ENCODE data around the gene FMOD. TPM values are rescaled to one million over a fixed set of nuclear protein-coding genes. Genes with fewer than 3 reads are reported as not detected.
"Not testable (repeated sequence)": the region's sequence is repeated elsewhere in the genome, so short reads cannot be mapped to it uniquely, and the experiment has no call there.

FMOD gene
- total RNA-seq, 1 donor, result 0.86 TPM

DNA sequence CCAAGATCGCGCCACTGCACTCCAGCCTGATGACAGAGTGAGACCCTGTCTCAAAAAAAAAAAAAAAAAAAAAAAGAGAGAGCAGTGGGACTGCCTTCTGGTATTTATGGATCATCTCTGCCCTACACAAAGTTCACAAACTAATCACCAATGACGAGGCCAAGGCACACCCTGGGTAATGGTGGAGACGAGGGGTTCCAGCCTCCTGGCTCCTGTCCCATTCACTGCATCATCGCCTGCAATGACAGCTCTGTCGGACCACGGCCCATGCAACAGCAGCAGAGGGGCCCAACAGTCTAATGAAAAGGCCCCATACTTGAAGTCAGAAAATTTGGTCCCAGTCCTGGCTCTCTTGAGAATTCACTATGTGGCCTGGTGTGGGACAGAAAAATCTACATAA lies 48.5 kb downstream of the FMOD start:
- DNase-seq (ENCODE audit: low read depth), result no peak
- TF ChIP-seq, protein P1, sequence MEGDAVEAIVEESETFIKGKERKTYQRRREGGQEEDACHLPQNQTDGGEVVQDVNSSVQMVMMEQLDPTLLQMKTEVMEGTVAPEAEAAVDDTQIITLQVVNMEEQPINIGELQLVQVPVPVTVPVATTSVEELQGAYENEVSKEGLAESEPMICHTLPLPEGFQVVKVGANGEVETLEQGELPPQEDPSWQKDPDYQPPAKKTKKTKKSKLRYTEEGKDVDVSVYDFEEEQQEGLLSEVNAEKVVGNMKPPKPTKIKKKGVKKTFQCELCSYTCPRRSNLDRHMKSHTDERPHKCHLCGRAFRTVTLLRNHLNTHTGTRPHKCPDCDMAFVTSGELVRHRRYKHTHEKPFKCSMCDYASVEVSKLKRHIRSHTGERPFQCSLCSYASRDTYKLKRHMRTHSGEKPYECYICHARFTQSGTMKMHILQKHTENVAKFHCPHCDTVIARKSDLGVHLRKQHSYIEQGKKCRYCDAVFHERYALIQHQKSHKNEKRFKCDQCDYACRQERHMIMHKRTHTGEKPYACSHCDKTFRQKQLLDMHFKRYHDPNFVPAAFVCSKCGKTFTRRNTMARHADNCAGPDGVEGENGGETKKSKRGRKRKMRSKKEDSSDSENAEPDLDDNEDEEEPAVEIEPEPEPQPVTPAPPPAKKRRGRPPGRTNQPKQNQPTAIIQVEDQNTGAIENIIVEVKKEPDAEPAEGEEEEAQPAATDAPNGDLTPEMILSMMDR (IDR thresholded peaks at IDR 0.05; ENCODE audit: insufficient read depth, low read depth, low read length), result no peak

DNA sequence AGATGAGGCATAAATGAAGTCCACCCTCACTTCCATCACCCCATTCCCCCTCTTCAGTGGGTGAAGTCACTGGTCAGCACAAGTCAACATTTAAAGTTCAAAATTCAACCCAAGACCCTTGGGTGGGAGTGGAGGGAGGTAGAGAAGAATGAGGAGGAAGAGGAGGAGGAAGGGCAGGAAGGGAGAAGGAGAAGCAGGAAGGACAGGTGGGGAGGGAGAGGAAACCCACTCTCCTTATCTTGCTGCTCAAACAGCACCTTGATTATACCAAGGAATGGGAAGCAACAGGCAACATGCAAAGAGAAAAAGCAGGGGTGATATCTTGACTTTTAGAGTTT lies 49.6 kb downstream of the FMOD start:
- DNase-seq (ENCODE audit: low read depth), result no peak

More for the DNA sequence above, 48.5 kb downstream of the FMOD start:
- H3K4me3 ChIP-seq (ENCODE audit: low read depth, low read length), result no peak overlapping the region

DNA sequence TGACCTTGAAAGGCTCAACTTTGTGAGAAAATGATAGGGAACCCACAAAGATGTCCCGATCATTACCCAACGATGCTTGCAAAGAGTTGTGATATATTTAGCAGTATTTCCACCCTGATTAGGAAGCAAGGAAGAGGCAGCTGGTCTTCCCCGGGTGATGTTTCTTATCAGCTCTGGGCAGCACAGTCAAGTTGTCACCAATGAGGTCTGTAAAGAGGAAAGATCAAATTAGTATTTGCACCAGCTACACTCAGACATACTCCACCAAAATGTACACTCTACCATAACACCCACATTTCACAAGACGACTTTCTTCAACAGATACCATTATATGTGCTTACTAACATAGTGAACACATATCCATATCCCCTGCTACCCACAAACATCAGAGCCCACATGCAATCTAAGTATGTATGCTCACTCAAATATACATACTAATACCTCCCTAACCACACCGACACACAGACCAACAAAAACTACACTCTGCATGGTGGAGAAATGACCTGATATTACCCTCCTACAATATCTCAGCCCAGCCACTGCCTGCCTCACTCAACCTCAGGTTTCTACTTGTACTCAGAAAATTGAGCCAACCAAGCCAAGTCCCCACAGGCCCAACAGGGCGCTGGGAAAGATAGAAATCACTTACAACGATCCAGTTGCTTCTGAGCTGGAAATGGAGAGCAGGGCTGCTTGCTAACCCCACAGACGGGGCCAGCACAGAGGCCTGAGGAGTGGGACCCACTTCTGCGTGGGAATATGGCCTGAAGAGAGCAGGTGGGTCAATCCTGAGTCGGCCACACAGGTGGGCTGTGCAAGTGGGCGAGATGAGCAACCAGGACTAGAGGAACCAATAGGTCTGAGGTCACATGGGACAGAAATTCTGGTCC lies 50.2 kb downstream of the FMOD start:
- DNase-seq (ENCODE audit: low read depth), result no peak
- H3K4me3 ChIP-seq (ENCODE audit: low read depth, low read length), result no peak overlapping the region
- TF ChIP-seq, protein P1 (IDR thresholded peaks at IDR 0.05; ENCODE audit: insufficient read depth, low read depth, low read length), result no peak

More for the DNA sequence above, 49.6 kb downstream of the FMOD start:
- no peak overlapping the region for H3K4me3 ChIP-seq (ENCODE audit: low read depth, low read length)
- TF ChIP-seq, protein P1 (IDR thresholded peaks at IDR 0.05; ENCODE audit: insufficient read depth, low read depth, low read length), result no peak

DNA sequence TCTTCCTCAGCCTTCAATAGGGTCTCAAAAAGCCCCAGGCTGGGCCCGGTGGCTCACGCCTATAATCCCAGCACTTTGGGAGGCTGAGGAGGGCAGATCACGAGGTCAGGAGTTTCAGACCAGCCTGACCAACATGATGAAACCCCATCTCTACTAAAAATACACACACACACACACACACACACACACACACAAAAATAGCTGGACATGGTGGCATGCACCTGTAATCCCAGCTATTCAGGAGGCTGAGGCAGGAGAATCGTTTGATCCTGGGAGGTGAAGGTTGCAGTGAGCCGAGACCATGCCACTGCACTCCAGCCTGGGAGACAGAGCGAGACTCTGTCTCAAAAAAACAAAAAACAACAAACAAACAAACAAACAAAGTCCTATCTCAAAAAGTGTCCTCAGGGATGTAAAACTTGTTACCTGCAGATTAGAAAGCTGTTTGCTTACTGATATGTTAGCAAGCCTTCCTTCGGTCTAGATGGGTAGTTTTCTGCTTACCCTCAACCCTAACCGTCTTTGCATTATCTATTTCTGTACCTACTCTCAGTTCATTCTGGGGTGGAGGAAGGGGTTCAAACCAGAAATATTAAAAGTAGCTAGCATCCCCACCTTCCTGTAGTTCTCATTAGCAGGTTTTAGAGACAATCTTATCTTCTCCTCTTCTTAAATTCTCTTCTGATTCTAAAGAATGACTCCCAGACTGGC lies 51.0 kb downstream of the FMOD start:
- not testable (repeated sequence) for DNase-seq (ENCODE audit: low read depth); H3K4me3 ChIP-seq (ENCODE audit: low read depth, low read length)

DNA sequence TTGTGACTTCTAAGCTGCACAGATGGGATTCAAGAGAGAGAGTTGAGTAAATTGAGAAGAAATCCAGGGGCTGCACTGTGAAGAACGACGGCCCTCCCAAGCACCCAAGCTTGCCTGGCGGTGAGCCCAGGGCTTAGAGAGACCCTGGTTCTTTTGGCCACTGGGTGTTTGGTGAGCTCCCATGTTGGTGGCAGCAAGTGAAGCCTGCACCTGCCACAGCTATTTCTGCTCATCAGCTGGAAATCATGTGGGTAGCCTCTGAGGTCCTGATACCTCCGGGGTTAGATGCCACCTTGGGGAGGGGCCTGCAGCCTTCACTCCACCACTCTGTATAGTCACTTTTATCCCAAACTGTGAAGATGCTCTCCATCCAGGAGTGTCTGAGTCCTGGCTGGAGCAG lies 51.8 kb downstream of the FMOD start:
- TF ChIP-seq, protein P1 (IDR thresholded peaks at IDR 0.05; ENCODE audit: insufficient read depth, low read depth, low read length), result no peak
- H3K4me3 ChIP-seq (ENCODE audit: low read depth, low read length), result no peak overlapping the region
- DNase-seq (ENCODE audit: low read depth), result no peak

DNA sequence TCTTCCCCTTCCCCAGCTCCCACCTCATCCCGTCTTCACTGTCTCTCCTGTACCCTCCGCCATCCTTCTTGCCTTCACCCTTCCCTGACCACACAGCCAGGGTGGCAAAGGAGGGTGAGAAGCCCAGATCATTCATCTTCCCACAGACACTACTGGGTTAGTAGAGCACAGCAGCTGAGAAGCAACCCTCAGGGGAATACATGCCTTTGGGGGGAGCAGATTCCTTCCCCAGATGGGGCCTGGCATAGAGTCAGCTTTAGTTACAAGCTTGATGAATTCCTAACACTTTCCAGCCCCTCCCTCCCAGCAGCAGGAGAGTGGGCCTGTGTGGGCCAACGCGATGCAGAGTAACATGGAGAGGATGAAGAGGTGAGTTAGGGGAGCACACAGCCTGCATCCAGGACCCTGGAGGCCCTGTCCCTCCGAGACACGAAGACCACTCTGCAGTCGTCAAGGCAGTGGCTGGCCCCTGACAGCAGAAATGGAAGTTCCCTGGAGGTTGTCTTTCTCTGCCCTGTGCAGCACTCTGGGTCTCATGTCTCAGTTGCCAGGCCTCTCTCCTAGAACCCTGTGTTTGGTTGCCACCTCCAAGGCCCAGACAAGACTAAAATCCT lies 54.4 kb downstream of the FMOD start:
- peak; percentile 49 for DNase-seq (ENCODE audit: low read depth)
- TF ChIP-seq, protein P1 (IDR thresholded peaks at IDR 0.05; ENCODE audit: insufficient read depth, low read depth, low read length), result no peak

DNA sequence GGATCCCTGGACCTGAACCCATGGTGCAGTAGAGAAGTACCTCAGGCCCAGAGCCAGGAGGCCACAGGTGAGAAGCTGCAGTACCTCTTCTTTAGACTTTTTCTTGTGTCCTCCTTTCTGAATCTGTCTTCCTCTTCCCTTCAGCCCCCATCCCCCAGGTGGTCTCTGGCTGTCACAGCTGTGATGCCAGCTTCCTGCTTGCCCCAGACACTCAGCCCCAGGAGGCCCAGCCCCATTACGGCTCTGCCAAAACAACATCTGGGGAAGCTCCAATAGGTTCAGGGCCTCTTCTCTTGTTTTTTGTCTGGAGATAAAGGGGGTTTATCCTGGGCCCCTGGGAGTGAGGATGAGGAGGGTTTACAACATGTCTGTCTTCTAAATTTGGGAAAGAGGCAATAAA lies 55.1 kb downstream of the FMOD start:
- no peak overlapping the region for H3K4me3 ChIP-seq (ENCODE audit: low read depth, low read length)
- TF ChIP-seq, protein P1 (IDR thresholded peaks at IDR 0.05; ENCODE audit: insufficient read depth, low read depth, low read length), result no peak
- DNase-seq (ENCODE audit: low read depth), result no peak

More for the DNA sequence above, 54.4 kb downstream of the FMOD start:
- H3K4me3 ChIP-seq (ENCODE audit: low read depth, low read length), result no peak overlapping the region
